Thoracic aorta (tissue), 2 donors: ENCODE results near the gene PXK. TPM values are rescaled to one million over a fixed set of nuclear protein-coding genes. Genes with fewer than 3 reads are reported as not detected.

Experiments
- ATAC-seq: fragments of 150-250 bp; one replicate; pipeline ENCODE4 v1.8.0; 2017; ENCODE audit warnings: low read depth; ENCODE audit not compliant: insufficient number of reproducible peaks, low FRiP score
- DNase-seq: peaks from one replicate; pipeline ENCODE4 v3.0.0-alpha.2; 2020; ENCODE audit warnings: low spot score
- H3K27ac ChIP-seq, 2 donors: fragments of 200-600 bp; sonication (generic); 1 replicate in 1 of 2; 2 replicates in 1 of 2; pipeline ENCODE4 v1.5.1; 2016; ENCODE audit warnings: mild to moderate bottlenecking in 2 of 2, moderate library complexity in 2 of 2
- H3K27me3 ChIP-seq: fragments of 200-600 bp; sonication (generic); replicated peaks from 2 replicates; pipeline ENCODE4 v1.6.0; 2016; ENCODE audit warnings: mild to moderate bottlenecking; ENCODE audit not compliant: insufficient read depth
- H3K36me3 ChIP-seq: fragments of 200-600 bp; sonication (generic); one replicate; pipeline ENCODE4 v1.5.1; 2016
- H3K4me1 ChIP-seq, 2 donors: fragments of 200-600 bp; sonication (generic); 1 replicate in 1 of 2; 2 replicates in 1 of 2; pipeline versions ENCODE4 v1.5.1 to v1.6.0; 2016; ENCODE audit warnings: low read depth in 2 of 2, mild to moderate bottlenecking in 1 of 2; ENCODE audit not compliant: control insufficient read depth in 1 of 2
- H3K4me3 ChIP-seq: fragments of 200-600 bp; sonication (generic); 2 replicates; pipeline ENCODE4 v1.5.1; 2016; ENCODE audit warnings: mild to moderate bottlenecking
- H3K9me3 ChIP-seq: fragments of 200-600 bp; sonication (generic); 2 replicates; pipeline ENCODE4 v1.5.1; 2016
- CTCF ChIP-seq: fragments of 200-600 bp; sonication (generic); IDR thresholded peaks from one replicate; pipeline ENCODE4 v1.5.1; 2019; ENCODE audit warnings: antibody characterized with exemption
- total RNA-seq, 2 donors: library from RNA; depleted of rRNA; stranded (reverse); fragments of >200 nt; gene quantifications; one replicate each; pipeline versions ENCODE4 v1.1.0 to v1.2.3, GENCODE V29; 2016

The PXK gene
- total RNA-seq, 2 donors from 2014 or later, result 22.1 to 34.2 TPM

GRCh38 chr3:58370407-58370806, 37.7 kb downstream of the PXK start:
- TF ChIP-seq CTCF, result no peak

GRCh38 chr3:58371754-58372153, 39.1 kb downstream of the PXK start:
- Histone ChIP-seq H3K27me3 (no peaks in the 10 kb centered on the region), H3K4me3 (no peak overlapping the region), H3K4me1 (no peaks in the 10 kb centered on the region), H3K9me3 (no peaks in the 10 kb centered on the region), H3K27ac (no peak overlapping the region), H3K36me3 (no peaks in the 10 kb centered on the region)
- no peak for DNase-seq
- no peak for ATAC-seq
- TF ChIP-seq CTCF, result no peak

More at GRCh38 chr3:58370407-58370806, 37.7 kb downstream of the PXK start:
- no peak overlapping the region for H3K27ac ChIP-seq
- no peak for ATAC-seq
- no peaks in the 10 kb centered on the region for H3K27me3 ChIP-seq
- H3K4me3 ChIP-seq, result no peak overlapping the region
- H3K9me3 ChIP-seq, result no peaks in the 10 kb centered on the region
- H3K4me1 ChIP-seq, result no peaks in the 10 kb centered on the region
- no peak for DNase-seq
- no peaks in the 10 kb centered on the region for H3K36me3 ChIP-seq

DNA sequence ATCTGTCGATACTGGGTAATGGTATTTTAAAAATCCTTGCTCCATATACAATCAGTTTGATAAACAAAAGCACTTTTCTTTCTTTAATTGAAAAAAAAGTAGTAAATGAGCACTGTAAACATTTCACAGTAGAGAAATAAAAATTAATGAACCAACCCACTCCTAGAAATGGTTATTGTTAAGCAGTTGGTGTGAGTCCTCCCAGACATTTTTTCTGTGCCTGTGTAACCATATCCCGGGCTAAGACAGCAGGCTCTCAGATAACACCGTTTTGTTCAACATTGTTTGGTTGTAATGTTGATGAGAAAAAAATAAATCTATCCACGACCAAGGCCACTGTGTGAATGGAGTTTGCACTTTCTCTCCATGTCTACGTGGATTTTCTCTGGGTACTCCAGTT, 42.6 kb downstream of the PXK start:
- no peak for TF ChIP-seq CTCF
- H3K27ac ChIP-seq, result no peak overlapping the region
- DNase-seq, result no peak
- no peak overlapping the region for H3K4me3 ChIP-seq
- no peaks in the 10 kb centered on the region for H3K27me3 ChIP-seq
- no peaks in the 10 kb centered on the region for H3K9me3 ChIP-seq
- no peak for ATAC-seq
- H3K36me3 ChIP-seq, result no peaks in the 10 kb centered on the region
- H3K4me1 ChIP-seq, result no peaks in the 10 kb centered on the region

- no peak overlapping the region for H3K27ac ChIP-seq
- DNase-seq (no peak), ATAC-seq (no peak)
- H3K9me3 ChIP-seq, result no peaks in the 10 kb centered on the region
- no peak for TF ChIP-seq CTCF
- no peaks in the 10 kb centered on the region for H3K36me3 ChIP-seq
- no peaks in the 10 kb centered on the region for H3K27me3 ChIP-seq
- no peak overlapping the region for H3K4me3 ChIP-seq
- no peaks in the 10 kb centered on the region for H3K4me1 ChIP-seq
Observed at GRCh38 chr3:58377168-58377567, 44.5 kb downstream of the PXK start.

DNA sequence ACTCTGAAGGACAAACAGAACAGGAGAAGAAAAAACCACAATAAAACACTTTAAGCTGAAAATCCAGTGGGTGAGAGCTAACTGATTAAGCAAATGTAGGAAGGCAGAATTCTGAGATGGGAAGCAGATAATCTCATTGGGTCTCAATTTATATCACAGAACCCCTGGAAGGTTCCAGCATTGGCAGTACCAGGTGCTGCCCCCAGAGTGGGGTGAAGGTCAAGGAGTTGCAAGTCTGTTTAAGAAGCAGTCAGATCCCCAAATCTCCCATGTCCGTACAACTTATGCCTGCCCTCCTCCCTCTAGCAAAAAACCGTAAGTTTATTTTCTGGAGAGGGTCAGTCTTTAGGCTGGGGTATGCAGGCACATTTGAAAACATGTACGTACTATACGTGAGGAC, 45.1 kb downstream of the PXK start:
- ATAC-seq, result no peak
- Histone ChIP-seq H3K27ac (no peak overlapping the region), H3K4me3 (no peak overlapping the region), H3K4me1 (no peaks in the 10 kb centered on the region), H3K36me3 (no peaks in the 10 kb centered on the region), H3K9me3 (no peaks in the 10 kb centered on the region), H3K27me3 (no peaks in the 10 kb centered on the region)
- TF ChIP-seq CTCF, result no peak
- no peak for DNase-seq
